NAMALWA (cell line): ENCODE results near the gene KRTAP9-1.
"Not testable (repeated sequence)": the region's sequence is repeated elsewhere in the genome, so short reads cannot be mapped to it uniquely, and the experiment has no call there.

Experiments used
- DNase-seq: peaks from one replicate; pipeline ENCODE4 v3.0.0-alpha.2; 2015; ENCODE audit warnings: low spot score

KRTAP9-1 gene, protein sequence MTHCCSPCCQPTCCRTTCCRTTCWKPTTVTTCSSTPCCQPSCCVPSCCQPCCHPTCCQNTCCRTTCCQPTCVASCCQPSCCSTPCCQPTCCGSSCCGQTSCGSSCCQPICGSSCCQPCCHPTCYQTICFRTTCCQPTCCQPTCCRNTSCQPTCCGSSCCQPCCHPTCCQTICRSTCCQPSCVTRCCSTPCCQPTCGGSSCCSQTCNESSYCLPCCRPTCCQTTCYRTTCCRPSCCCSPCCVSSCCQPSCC

DNA sequence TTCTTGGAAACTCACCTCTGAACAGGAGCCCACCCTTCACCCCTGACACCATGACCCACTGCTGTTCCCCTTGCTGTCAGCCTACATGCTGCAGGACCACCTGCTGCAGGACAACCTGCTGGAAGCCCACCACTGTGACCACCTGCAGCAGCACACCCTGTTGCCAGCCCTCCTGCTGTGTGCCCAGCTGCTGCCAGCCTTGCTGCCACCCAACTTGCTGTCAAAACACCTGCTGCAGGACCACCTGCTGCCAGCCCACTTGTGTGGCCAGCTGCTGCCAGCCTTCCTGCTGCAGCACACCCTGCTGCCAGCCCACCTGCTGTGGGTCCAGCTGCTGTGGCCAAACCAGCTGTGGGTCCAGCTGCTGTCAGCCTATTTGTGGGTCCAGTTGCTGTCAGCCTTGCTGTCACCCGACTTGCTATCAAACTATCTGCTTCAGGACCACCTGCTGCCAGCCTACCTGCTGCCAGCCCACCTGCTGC is at the start of gene KRTAP9-1:
Gene KRTAP9-1, plus strand, starts transcription at position 51 of the 482 bp plus-strand sequence. Its CDS starts 0 bp downstream, at position 51.
- not testable (repeated sequence) for DNase-seq

DNA sequence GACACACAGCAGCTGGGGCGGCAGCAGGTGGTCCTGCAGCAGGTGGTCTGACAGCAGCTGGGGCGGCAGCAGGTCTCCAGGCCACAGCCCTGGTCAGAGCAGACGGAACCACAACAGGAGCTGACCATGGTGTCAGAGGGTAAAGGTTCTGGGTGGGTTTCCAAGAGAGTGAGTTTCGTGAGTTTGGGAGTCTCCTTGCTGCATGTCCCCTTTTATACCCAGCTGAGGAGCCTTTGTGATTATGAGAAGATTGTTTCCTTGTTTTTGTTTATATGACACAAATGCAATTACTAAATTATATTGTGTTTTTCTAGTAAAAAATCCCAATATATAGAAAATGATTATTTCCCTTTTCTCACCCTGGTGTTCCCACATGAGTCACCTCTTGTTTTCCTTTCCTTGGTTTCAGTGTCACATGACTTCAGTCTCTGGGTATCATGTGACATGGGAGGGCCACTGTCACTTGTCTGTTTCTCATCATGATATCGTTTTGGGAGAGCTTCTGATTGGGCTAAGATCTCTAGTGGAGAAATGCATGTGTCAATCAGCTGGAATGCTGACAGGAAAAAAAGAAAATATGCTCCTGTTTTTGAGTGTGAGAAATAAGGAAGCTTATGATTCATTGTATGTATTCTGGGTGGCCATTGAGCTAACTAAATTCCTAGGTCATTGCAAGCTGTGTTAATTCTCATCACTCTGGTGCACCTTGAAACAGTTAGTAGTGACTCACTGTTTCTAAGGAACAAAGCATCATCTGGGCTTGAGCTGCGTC is 49.1 kb upstream of the KRTAP9-1 start, which contains the start of gene KRTAP4-6:
Gene KRTAP4-6, minus strand, starts transcription at position 185 of the 772 bp plus-strand sequence. Its CDS starts 57 bp downstream, at position 128.
- no peak for DNase-seq

DNA sequence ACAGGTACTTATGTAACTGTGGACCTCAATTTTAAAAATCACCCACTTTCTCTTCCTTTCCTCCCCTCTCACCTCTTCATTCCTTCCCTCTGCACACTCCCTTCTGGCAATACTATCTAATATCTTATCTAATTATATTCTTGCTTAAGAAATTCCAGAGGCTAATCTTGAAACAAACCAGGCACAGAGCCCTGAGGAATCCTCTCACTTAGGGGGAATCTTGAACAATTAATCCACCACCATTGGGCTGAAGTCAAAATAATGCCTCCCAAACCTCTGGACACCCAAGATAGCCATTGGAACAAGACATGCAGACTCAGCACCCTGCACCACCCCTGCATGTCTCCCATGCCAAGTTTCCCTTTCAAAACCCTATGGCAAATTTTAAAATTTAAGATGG is 48.3 kb upstream of the KRTAP9-1 start:
- DNase-seq, result no peak

DNA sequence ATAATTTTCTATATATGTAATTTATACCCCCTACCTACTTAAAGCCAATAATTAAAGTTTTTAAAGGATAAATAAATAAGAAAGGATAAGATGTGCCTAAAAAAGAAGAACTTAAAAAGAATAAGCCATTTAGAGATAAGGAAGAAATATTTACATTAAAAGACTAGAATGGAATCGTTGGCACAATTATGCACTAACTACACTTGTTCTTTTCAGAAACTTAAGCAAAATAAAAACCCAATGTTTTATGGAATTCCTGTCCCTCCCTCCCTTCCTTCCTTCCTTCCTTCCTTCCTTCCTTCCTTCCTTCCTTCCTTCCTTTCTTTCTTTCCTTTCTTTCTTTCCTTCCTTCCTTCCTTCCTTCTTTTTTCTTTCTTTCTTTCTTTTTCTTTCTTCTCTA is 44.8 kb upstream of the KRTAP9-1 start:
- DNase-seq, result no peak

DNA sequence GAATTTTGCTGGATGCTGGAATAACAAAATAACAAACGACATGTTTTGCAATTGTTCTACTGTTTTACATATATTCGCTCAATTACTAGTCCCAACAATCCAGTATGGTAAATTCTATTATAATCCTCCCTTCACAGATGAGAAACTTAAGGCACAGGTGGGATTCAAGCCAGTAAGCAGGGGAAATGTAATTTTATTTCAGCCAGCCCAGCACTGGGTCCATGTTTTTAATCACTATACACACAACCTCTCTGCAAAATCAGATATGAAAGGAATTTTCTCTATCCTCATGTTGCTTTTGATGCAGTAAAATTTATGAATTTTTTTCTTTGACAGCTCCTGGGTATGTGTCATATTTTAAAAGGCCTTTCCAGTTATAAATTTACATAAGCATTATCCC is 44.4 kb upstream of the KRTAP9-1 start:
- DNase-seq, result no peak

DNA sequence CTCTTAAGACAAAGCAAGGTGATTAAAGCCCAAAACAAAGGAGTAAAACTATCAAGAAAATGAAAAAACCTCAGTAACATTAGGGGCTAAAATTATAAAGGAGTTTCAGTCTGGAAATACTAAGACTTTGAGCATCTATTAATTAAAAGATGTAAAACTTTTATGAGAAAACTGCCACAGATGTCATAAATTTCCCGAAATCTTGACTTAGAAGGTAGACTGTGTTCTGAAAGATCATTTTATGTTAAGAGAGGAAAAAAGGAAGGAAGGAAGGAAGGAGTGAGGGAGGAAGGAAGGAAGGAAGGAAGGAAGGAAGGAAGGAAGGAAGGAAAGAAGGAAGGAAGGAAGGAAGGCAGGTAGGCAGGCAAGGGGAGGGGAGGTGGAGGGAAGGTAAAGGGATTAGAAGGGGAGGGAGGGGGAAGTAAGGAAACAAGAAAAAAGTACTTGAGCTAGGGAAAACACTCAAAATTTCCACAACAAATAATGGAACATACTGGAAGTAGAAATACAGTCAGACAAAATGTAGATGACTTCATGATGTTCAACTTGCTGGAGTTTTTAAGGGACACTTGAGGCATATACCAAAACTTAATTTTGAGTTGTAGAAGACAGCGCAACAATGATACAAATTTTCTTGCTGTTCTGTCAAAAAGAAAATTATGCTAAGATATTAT is 42.0 kb upstream of the KRTAP9-1 start:
- DNase-seq, result no peak

DNA sequence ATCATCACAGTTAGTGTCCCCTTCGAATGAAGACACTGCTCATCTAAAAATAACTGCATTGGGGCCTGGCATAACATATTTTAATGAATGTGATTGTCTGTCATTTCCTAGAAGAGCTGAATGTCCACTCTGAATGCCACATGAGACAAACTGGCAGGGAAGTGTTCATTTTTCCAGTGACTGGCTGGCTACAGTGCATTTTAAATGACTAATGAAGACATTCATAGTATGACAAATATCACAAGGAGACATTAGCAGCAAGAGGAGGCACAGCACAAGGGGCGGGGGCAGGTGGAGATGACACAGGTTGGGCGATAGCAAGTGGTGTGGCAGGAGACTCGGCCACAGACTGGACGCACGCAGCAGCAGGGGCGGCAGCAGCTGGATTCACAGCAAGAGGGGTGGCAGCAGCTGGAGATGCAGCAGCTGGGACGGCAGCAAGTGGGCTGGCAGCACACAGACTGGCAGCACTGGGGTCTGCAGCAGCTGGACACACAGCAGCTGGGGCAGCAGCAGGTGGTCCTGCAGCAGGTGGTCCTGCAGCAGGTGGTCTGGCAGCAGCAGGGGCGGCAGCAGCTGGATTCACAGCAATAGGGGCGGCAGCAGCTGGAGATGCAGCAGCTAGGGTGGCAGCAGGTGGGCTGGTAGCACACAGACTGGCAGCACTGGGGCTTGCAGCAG is 40.6 kb upstream of the KRTAP9-1 start:
- DNase-seq, result not testable (repeated sequence)

DNA sequence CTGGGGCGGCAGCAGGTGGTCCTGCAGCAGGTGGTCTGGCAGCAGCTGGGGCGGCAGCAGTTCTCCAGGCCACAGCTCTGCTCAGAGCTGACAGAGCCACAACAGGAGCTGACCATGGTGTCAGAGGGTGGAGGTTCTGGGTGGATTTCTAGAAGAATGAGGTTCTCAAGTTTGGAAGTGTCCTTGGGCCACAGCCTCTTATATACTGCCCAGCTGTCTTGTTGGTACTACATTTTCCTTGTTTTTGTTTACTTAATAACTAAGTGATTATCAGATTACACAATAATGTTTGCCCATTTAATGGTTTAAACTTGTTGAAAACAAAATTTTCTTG is 40.1 kb upstream of the KRTAP9-1 start, which contains the start of gene KRTAP4-5:
Gene KRTAP4-5, minus strand, starts transcription at position 174 of the 334 bp plus-strand sequence. Its CDS starts 58 bp downstream, at position 116.
- DNase-seq, result no peak

DNA sequence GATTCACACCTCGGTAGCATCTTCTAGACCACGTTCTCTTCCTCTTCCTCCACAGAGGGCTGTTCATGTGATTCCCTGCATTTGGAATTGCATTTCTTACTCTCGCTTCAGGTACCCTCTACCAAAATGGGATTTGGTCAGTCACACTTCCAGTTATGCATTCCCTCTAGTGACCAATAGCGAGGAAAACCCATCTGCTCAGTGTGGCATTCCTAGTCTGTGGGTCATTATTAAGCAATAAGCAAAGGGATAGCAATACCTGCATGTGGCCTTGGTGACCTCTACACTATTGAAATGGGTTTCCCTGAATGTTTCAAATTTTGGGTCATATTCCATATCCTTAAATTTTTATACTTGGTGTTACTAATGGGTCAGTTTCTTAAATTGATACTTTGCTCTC is 39.7 kb upstream of the KRTAP9-1 start:
- no peak for DNase-seq

DNA sequence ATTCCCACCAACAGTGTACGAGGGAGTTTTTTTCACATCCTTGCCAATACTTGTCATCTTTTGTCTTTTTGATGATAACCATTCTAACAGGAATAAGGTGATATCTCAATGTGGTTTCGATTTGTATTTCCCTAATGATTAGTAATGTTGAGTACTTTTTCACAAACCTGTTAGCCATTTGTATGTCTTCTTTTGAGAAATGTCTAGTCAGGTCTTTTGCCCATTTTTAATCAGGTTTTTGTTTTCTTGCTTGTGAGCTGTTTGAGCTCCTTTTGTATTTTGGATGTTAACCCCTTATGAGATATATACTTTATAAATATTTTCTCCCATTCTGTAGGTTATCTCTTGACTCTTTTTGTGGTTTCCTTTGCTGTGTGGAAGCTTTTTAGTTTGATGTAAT is 38.2 kb upstream of the KRTAP9-1 start:
- DNase-seq, result no peak

DNA sequence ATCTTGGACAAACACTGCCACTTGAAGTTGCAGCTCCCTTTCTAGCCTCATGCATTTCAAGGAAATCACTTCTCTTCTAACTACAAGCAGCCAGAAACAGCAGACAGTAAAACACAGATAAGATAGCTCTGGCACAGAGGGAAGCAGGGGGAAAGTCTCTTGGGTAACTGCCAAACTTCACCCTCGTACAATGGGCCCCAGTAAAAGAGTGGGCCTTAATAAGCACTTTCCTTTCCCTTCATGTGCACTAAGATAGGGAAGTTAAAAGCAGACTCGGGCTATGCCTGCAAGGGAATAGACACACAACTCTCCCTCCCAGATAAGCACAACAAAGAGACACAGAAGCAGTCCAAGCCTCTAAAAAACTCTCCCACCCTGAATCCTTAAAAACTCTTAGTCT is 35.8 kb upstream of the KRTAP9-1 start:
- no peak for DNase-seq

DNA sequence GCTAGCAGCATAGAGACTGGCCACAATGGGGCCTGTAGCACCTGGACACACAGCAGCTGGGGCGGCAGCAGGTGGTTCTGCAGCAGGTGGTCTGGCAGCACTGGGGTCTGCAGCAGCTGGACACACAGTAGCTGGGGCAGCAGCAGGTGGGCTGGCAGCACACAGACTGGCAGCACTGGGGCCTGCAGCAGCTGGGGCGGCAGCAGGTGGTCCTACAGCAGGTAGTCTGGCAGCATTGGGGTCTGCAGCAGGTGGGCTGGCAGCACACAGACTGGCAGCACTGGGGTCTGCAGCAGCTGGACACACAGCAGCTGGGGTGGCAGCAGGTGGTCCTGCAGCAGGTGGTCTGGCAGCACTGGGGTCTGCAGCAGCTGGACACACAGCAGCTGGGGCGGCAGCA is 29.5 kb upstream of the KRTAP9-1 start:
- not testable (repeated sequence) for DNase-seq

DNA sequence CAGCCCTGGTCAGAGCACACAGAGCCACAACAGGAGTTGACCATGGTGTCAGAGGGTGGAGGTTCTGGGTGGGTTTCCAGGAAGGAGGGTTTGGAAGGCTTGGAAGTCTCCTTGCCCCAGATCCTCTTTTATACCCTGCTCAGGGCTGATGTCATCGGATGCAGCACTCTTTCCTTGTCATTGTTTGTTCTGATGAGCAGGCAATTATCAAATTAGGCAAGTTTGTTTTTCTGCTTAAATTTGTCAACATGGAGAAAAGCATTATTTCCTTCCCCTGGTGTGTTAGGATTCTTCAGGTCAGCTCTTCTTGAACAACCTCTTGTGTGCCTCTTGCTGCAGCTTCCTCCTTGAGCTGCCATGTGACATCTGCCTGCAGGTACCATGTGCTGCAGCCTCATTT is 29.0 kb upstream of the KRTAP9-1 start, which contains the start of gene KRTAP4-4:
Gene KRTAP4-4, minus strand, starts transcription at position 101 of the 400 bp plus-strand sequence. Its CDS starts 57 bp downstream, at position 44.
- no peak for DNase-seq

DNA sequence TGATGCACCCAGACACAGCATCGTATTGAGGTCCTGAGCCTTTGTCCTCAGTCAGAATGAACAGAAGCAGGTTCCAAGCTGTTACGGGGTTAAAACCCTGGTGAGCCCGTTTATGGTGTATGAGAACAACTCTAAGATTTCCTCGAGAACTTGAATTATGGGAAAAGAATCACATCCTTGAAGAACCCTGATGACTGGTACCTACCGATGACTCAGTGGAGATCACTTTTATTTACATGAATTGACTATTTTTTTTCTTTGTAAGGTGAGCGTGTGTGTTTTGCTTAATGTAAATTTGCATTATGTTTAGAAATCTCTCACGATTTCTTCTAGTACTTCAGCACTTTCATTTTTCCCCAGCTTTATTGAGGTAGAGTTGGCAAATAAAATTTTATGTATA is 25.9 kb upstream of the KRTAP9-1 start:
- DNase-seq, result no peak

DNA sequence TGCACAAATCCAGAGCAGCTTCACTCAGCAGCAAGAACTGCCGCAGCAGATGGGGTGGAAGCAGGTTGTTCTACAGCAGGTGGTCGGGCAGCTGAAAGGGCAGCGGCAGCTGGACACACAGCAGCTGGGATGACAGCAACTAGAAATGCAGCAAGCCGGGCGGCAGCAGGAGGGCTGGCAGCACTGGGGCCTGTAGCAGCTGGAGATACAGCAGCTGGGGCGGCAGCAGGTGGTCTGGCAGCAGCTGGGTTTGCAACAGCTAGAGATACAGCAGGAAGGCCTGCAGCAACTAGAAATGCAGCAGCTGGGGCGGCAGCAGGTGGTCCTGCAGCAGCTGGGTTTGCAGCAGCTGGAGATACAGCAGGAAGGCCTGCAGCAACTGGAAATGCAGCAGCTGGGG is 22.1 kb upstream of the KRTAP9-1 start:
- no peak for DNase-seq

DNA sequence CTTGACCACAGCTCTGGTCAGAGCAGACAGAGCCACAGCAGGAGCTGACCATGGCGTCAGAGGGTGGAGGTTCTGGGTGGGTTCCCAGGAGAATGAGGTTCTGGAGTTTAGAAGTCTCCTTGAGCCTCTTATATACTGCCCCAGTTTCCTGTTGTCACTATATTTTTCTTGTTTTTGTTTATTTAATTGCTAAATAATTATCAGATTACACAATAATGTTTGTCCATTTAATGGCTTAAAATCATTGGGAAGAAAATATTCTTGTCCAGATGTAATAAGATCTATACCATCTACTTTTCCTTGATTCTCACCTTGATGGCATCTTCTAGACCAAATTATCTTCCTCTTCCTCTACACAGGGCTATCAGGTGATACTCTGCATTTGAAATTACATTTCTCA is 21.6 kb upstream of the KRTAP9-1 start, which contains the start of gene KRTAP4-3:
Gene KRTAP4-3, minus strand, starts transcription at position 101 of the 400 bp plus-strand sequence. Its CDS starts 49 bp downstream, at position 52.
- DNase-seq, result no peak

DNA sequence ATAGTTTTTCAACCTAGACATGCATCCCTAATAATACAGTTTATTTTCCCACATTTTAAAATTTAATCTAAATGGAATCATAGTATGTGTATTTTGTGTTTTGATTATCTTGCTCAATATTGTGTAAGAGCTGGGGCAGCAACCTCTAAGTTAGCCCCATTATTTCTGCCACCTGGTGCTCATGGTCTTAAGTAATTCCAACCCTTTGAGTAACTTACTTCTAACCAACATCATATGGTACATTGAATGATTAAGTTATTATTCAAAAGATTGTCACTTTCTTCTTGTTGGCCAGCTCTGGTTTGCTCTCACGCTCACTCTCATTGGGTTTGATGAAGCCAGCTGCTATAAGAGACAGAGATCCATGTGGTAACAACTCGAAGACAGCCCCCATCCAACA is 17.8 kb upstream of the KRTAP9-1 start:
- no peak for DNase-seq

DNA sequence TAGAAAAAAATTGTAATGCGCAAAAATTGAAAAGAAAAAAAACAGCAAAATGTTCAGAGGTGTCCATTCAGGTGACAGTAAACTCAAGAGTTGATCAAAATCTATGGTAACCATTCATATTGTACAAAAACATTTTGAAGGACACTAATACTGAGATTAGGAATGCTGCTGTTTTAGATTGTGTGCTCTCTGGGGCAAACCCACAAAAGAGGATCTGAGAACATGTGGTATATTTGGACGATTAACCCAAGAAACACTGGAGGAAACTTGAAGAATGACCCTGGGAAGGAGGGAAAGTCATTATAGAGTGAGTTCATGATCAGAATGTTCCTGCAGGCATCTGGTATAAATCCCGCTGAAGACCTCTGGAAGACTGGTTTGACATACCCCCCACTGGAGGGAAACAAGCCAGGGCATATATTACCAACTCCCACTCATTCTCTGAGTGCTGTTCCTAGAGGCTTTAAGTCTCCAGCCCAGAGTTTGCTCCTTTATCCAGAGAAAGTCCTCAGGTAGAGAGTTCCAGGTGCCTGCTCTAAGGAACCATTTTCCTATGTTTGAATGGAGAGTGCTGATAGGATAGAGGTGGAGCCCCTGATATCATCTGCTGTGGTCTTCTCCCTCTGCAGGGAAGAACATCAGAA is 12.8 kb upstream of the KRTAP9-1 start:
- DNase-seq, result no peak

DNA sequence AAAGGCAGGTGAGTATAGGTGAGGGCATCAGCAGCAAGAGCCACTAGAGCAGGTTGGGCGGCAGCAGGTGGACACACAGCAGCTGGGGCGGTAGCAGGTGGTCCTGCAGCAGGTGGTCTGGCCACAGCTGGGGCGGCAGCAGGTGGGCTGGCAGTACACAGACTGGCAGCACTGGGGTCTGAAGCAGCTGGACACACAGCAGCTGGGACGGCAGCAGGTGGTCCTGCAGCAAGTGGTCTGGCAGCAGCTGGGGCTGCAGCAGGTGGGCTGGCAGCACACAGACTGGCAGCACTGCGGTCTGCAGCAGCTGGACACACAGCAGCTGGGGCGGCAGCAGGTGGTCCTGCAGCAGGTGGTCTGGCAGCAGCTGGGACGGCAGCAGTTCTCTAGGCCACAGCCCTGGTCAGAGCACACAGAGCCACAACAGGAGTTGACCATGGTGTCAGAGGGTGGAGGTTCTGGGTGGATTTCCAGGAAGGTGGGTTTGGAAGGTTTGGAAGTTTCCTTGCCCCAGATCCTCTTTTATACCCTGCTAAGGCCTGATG is 11.9 kb upstream of the KRTAP9-1 start, which contains the start of gene KRTAP4-2:
Gene KRTAP4-2, minus strand, starts transcription at position 495 of the 545 bp plus-strand sequence. Its CDS starts 57 bp downstream, at position 438.
- no peak for DNase-seq

DNA sequence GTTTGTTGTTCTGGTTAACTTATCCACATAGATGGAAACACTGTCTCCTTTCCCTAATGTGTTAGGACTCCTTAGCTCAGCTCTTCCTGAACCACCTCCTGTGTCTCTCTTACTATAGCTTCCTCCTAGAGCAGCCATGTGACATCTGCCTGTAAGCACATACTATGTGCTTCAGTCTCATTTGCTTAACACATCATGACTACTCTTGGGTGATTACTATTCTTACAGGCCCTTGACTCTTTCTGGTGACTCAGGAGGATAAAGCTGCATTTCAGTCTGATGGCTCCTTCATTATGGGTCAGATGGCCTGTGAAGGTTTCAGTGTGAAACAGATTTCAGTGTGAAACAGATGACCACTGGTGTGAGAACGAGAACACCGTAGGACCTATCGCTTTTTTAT is 11.3 kb upstream of the KRTAP9-1 start:
- no peak for DNase-seq
